DND-41 (cell line): ENCODE data around the gene TMEM255B.

ENCODE experiments used
- ATAC-seq: fragments of 200-7000 bp; cut with Tn5 transposase; 3 replicates; pipeline ENCODE4 v1.9.1; 2021; ENCODE audit warnings: low read depth; ENCODE audit not compliant: insufficient read depth
- DNase-seq: peaks from one replicate; pipeline ENCODE4 v3.0.0-alpha.2; 2020
- H2AFZ ChIP-seq: 2 replicates; pipeline ENCODE4 v1.6.0; 2012; ENCODE audit warnings: low read depth, low read length
- H3K27ac ChIP-seq: 2 replicates; pipeline ENCODE4 v1.5.1; 2012; ENCODE audit warnings: low read length, inconsistent platforms
- H3K27me3 ChIP-seq: fragments of 200-600 bp; sonication (generic); 2 replicates; pipeline ENCODE4 v1.6.0; 2012; ENCODE audit warnings: low read length, mild to moderate bottlenecking, inconsistent platforms; ENCODE audit not compliant: insufficient read depth, poor library complexity
- H3K36me3 ChIP-seq: 2 replicates; pipeline ENCODE4 v1.5.1; 2012; ENCODE audit warnings: low read length, inconsistent platforms; ENCODE audit not compliant: insufficient read depth
- H3K4me1 ChIP-seq: 2 replicates; pipeline ENCODE4 v1.5.1; 2012; ENCODE audit warnings: mild to moderate bottlenecking, low read length; ENCODE audit not compliant: insufficient read depth
- H3K4me2 ChIP-seq: 2 replicates; pipeline ENCODE4 v1.6.0; 2012; ENCODE audit warnings: mild to moderate bottlenecking, moderate library complexity, low read length, inconsistent platforms; ENCODE audit not compliant: insufficient read depth
- H3K4me3 ChIP-seq, 2 experiments: fragments of 200-600 bp in 1 of 2; shearing (Covaris generic) in 1 of 2; 2 replicates each; pipeline ENCODE4 v1.5.1; 2012 to 2016; ENCODE audit warnings: inconsistent platforms in 2 of 2, low read length in 2 of 2, mild to moderate bottlenecking in 2 of 2, low read depth in 1 of 2, moderate library complexity in 1 of 2
- H3K79me2 ChIP-seq: 2 replicates; pipeline ENCODE4 v1.6.0; 2012; ENCODE audit warnings: low read length, inconsistent platforms; ENCODE audit not compliant: insufficient read depth
- H3K9ac ChIP-seq: 2 replicates; pipeline ENCODE4 v1.6.0; 2012; ENCODE audit warnings: low read depth, mild to moderate bottlenecking, inconsistent platforms, low read length, moderate library complexity
- H3K9me3 ChIP-seq: 2 replicates; pipeline ENCODE4 v1.5.1; 2012; ENCODE audit warnings: low read length, moderate library complexity, mild to moderate bottlenecking, inconsistent platforms; ENCODE audit not compliant: insufficient read depth, severe bottlenecking
- H4K20me1 ChIP-seq: 2 replicates; pipeline ENCODE4 v1.6.0; 2012; ENCODE audit warnings: low read length; ENCODE audit not compliant: insufficient read depth
- CTCF ChIP-seq: IDR thresholded peaks from 2 replicates; pipeline ENCODE4 v1.5.1; 2012; ENCODE audit warnings: borderline replicate concordance, low read length, moderate library complexity, mild to moderate bottlenecking; ENCODE audit not compliant: poor library complexity, severe bottlenecking; ENCODE audit errors: extremely low read depth
- EZH2 ChIP-seq: IDR thresholded peaks from 3 replicates; pipeline ENCODE4 v1.6.1; 2012; ENCODE audit warnings: borderline replicate concordance, low read depth, mild to moderate bottlenecking, moderate library complexity, low read length, inconsistent platforms; ENCODE audit not compliant: severe bottlenecking

Gene TMEM255B

GRCh38 chr13:113753171-113753570, 5.9 kb upstream of the TMEM255B start:
- TF ChIP-seq EZH2 = no peak
- TF ChIP-seq CTCF = no peak
- no peak for DNase-seq
- Histone ChIP-seq H3K9me3 (peaks cover 10% of the 10 kb centered on the region), H3K4me3 (no peak overlapping the region), H2AFZ (no peak overlapping the region), H3K4me2 (no peak overlapping the region), H4K20me1 (no peaks in the 10 kb centered on the region), H3K9ac (no peak overlapping the region), H3K27me3 (peaks cover 6% of the 10 kb centered on the region), H3K36me3 (no peaks in the 10 kb centered on the region), H3K4me1 (no peaks in the 10 kb centered on the region), H3K27ac (no peak overlapping the region), H3K79me2 (no peaks in the 10 kb centered on the region)
- no peak for ATAC-seq

- Histone ChIP-seq H3K9ac (no peak overlapping the region), H3K4me1 (peaks cover 6% of the 10 kb centered on the region), H4K20me1 (no peaks in the 10 kb centered on the region), H3K9me3 (peaks cover 10% of the 10 kb centered on the region), H3K27ac (no peak overlapping the region), H3K4me3 (no peak overlapping the region), H2AFZ (no peak overlapping the region), H3K36me3 (no peaks in the 10 kb centered on the region), H3K4me2 (no peak overlapping the region), H3K27me3 (peaks cover 16% of the 10 kb centered on the region), H3K79me2 (no peaks in the 10 kb centered on the region)
- TF ChIP-seq CTCF (no peak), EZH2 (no peak)
- DNase-seq (no peak), ATAC-seq (no peak)
These were observed 4.8 kb upstream of the TMEM255B start for GRCh38 chr13:113754242-113754641.

- H3K36me3 ChIP-seq = no peaks in the 10 kb centered on the region
- TF ChIP-seq CTCF (no peak), EZH2 (no peak)
- H3K4me3 ChIP-seq = no peak overlapping the region
- H3K4me1 ChIP-seq = peaks cover 6% of the 10 kb centered on the region
- no peaks in the 10 kb centered on the region for H4K20me1 ChIP-seq
- H3K27me3 ChIP-seq = peaks cover 21% of the 10 kb centered on the region
- no peak for DNase-seq
- H3K79me2 ChIP-seq = no peaks in the 10 kb centered on the region
- no peak overlapping the region for H3K4me2 ChIP-seq
- no peak for ATAC-seq
- H3K9ac ChIP-seq = no peak overlapping the region
- no peak overlapping the region for H3K27ac ChIP-seq
- H2AFZ ChIP-seq = no peak overlapping the region
- H3K9me3 ChIP-seq = peaks cover 10% of the 10 kb centered on the region
These were observed 4.3 kb upstream of the TMEM255B start for GRCh38 chr13:113754691-113755090.
